Right cardiac atrium (tissue), 5 donors: ENCODE data around the gene FAM13C. TPM values are rescaled to one million over a fixed set of nuclear protein-coding genes. Genes with fewer than 3 reads are reported as not detected.

Source experiments
- ATAC-seq, 2 donors: fragments of 200-7000 bp; cut with Tn5 transposase; one replicate each; pipeline versions ENCODE4 v1.8.0 to v1.9.1; 2020; ENCODE audit warnings: moderate library complexity in 2 of 2, mild to moderate bottlenecking in 1 of 2
- DNase-seq, 3 donors: peaks; one replicate each; pipeline ENCODE4 v3.0.0-alpha.2; 2020
- H3K27ac ChIP-seq: one replicate; pipeline ENCODE4 v1.5.1; 2013; ENCODE audit warnings: mild to moderate bottlenecking, low read length, control low read depth, moderate library complexity
- H3K27me3 ChIP-seq: one replicate; pipeline ENCODE4 v1.6.1; 2013; ENCODE audit not compliant: control insufficient read depth, insufficient read depth
- H3K4me1 ChIP-seq: one replicate; pipeline ENCODE4 v1.6.1; 2013; ENCODE audit warnings: low read length; ENCODE audit not compliant: control insufficient read depth, insufficient read depth
- H3K4me3 ChIP-seq: one replicate; pipeline ENCODE4 v1.5.1; 2013; ENCODE audit warnings: low read length, control low read depth
- H3K9me3 ChIP-seq: one replicate; pipeline ENCODE4 v1.6.1; 2013; ENCODE audit warnings: low read length; ENCODE audit not compliant: control insufficient read depth
- WGBS: extraction: QIAGEN DNeasy Blood & Tissue Kit; methylation state at CpG from one replicate; pipeline ENCODE4 v1.1.7; 2013; 5-methylcytosine and 5-hydroxymethylcytosine counted together
- intact Hi-C, 4 donors: fragments of 100-400 bp; cut with DNase I; formaldehyde crosslinking; loops; one replicate each; pipeline versions ENCODE4 v1.11.0 to v1.14.0; 2022 to 2023
- polyA plus RNA-seq: library from polyadenylated mRNA; stranded (reverse); fragments of 200-250 nt; gene quantifications from one replicate; pipeline ENCODE4 v1.2.3, GENCODE V29; 2013
- total RNA-seq, 4 donors: library from RNA; stranded (reverse); fragmentation: NEBNext Ultra II Directional; extraction: Animal tissue kit (Norgen Biotek cat#: 25700); gene quantifications; one replicate each; pipeline ENCODE4 v1.2.1, GENCODE V29; 2021
- donor health status: healthy with polysubstance abuse.
- donor health status: DM: no; HTN: yes; CAD: no.
- donor health status: DM: no; HTN: no; CAD: no.
- donor health status: DM: no; HTN: yes; CAD: no; lungs with severe emphysema.
- donor health status: DM: yes; HTN: yes; CAD: no.

FAM13C gene
- total and polyA plus RNA-seq, 5 donors, result 3.2 to 6.8 (median 5.3) TPM

DNA sequence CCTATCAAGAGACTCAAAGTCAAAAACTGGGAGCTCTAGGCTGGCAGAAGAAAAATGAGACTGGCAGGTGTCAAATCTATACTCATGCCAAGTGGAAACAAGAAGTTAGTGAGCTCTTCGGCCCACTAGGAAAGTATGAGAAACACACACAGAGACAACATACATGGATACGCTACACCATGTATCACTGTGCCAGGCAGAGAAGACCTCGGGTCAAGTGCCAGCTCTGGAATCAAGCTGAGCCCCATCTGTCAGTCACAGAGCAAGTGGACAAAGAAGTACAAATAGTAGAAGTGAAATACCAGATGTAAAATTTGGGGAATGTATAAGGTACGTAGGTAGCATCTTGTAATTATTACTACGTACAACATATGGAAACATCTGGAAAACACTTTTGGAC lies 62.4 kb downstream of the FAM13C start:
- intact Hi-C loops, result loop anchor here in 1 of 4 donors (10.0 kb wide), 1 partner anchor 165 kb away; no protein-coding TSS in a partner anchor
- H3K4me3 ChIP-seq, result no peak overlapping the region
- no peak overlapping the region for H3K27ac ChIP-seq
- no peak for ATAC-seq
- no peaks in the 10 kb centered on the region for H3K9me3 ChIP-seq
- WGBS, result 75% methylated on average over 5 of the region's 5 CpGs
- H3K4me1 ChIP-seq, result peaks cover 1% of the 10 kb centered on the region
- no peak for DNase-seq
- H3K27me3 ChIP-seq, result no peaks in the 10 kb centered on the region

DNA sequence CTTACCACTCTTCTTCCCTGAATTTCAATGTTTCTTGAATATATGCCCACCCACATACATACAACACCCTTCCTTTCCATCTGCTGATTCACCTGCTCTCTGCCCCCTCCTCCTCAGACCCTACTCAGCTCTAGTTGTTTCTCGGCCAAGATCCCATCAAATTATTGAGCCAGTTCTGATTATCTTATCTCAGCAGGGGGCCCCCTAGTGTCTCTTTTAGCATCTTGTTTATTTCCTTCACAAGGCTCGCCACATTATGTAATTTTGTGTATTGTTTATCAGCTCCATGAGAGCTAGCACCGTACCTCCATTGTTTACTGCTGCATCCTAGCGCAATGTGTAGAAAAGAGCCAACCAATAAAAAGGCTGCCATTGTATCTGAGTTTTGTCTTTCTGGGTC lies 71.9 kb downstream of the FAM13C start:
- no peak for ATAC-seq
- 81% methylated on average over 4 of the region's 4 CpGs for WGBS
- Histone ChIP-seq H3K4me1 (peaks cover 1% of the 10 kb centered on the region), H3K4me3 (no peak overlapping the region), H3K9me3 (no peaks in the 10 kb centered on the region), H3K27me3 (no peaks in the 10 kb centered on the region), H3K27ac (no peak overlapping the region)
- intact Hi-C loops, result loop anchor here in 1 of 4 donors (10.0 kb wide), 1 partner anchor 174 kb away; no protein-coding TSS in a partner anchor
- DNase-seq, result no peak

DNA sequence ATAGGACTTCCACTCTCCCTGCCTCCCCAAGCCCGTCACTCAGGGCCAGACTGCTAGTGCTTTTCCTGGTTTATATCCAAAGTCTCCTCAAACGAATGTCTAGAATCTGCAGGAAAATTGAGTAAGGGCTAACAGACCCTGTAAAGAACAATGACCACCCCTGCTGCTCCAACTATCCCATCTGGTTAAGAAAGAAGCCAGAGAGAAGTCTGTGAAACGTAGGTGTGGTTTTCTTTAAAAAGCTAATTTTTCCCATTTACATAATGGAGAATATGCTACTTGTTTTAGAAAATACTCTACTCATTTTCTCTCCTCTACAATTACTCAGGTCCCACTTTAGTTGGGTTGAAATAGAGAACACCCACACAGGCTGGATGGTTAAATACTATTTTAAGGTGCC lies 72.5 kb downstream of the FAM13C start:
- H3K9me3 ChIP-seq, result no peaks in the 10 kb centered on the region

DNA sequence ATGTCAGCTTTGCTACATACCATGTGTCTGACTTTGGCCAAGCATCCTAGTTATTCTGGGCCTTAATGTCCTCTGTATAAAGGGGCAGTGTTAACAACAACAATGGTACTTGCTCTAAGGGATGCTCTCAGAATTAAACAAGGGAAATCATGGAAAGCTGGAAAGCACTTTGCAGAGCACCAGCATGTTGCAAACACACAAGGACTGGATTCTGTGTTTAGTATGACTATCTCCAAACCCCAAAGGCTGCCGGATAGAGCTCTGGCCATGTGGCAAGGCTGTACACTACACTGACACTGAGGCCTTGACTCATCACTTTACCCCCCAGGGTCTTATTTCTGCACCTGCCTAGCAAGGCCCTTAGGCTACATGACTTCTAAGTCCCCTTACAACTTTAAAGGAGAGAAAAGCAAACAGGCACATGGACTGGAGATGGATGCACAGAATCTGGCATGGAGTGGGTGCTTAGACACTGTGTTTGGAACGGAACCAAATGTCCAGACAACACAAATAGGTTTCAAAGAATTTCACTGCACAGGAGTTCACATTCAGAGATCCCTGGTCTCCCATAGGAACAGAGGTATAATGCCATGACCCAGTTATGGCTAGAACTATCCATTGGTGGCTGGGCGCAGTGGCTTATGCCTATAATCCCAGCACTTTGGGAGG lies 74.6 kb downstream of the FAM13C start:
- intact Hi-C loops, result no loop called here
- WGBS, result 89% methylated on average over 3 of the region's 3 CpGs
- no peaks in the 10 kb centered on the region for H3K27me3 ChIP-seq
- H3K9me3 ChIP-seq, result no peaks in the 10 kb centered on the region
- H3K4me1 ChIP-seq, result no peaks in the 10 kb centered on the region
- DNase-seq (no peak), ATAC-seq (no peak)
- no peak overlapping the region for H3K4me3 ChIP-seq
- no peak overlapping the region for H3K27ac ChIP-seq

More for the DNA sequence above, 72.5 kb downstream of the FAM13C start:
- intact Hi-C loops, result loop anchor here in 1 of 4 donors (10.0 kb wide), 1 partner anchor 175 kb away; no protein-coding TSS in a partner anchor
- Histone ChIP-seq H3K27ac (no peak overlapping the region), H3K4me1 (no peaks in the 10 kb centered on the region), H3K27me3 (no peaks in the 10 kb centered on the region), H3K4me3 (no peak overlapping the region)
- DNase-seq (no peak), ATAC-seq (no peak)
- 81% methylated on average over 3 of the region's 3 CpGs for WGBS

DNA sequence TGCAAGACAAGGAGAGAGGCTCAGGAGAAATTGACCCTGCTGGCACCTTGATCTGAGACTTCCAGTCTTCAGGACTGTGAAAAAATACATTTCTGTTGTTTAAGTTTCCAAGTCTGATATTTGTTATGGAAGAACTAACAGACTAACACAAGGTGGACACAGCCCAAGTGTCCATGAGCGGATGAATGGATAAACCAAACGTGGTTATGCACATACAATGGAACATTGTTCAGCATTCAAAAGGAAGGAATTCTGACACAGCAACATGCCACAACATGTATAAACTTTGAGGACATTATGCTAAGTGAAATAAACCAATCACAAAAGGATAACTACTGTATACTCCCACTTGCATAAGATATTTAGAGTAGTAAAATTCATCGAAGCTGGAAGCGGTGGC lies 76.5 kb downstream of the FAM13C start:
- DNase-seq (no peak), ATAC-seq (no peak)
- no peaks in the 10 kb centered on the region for H3K27me3 ChIP-seq
- H3K27ac ChIP-seq, result no peak overlapping the region
- intact Hi-C loops, result no loop called here
- H3K4me3 ChIP-seq, result no peak overlapping the region
- 91% methylated on average over 4 of the region's 4 CpGs for WGBS
- H3K9me3 ChIP-seq, result no peaks in the 10 kb centered on the region
- H3K4me1 ChIP-seq, result no peaks in the 10 kb centered on the region

DNA sequence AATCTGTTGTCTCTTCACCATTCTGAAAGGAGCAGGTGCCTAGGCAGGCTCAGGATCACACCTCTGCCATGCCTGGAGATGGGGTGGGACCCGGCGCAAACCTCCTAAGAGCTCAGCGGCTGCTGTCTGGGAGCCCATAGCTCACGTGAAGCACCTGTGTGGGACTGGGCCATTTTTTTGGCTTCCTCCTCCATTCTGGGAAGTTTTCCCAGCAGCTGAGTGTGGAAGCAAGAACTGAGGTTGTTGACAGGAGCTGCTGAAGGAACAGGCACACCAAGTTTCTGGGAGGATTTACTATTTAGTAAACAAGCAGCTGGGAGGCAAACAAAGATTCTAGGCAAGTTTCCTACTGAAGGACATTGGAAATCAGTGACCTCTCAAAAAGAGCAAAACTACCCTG lies 77.3 kb downstream of the FAM13C start:
- DNase-seq, result no peak
- intact Hi-C loops, result no loop called here
- no peaks in the 10 kb centered on the region for H3K4me1 ChIP-seq

DNA sequence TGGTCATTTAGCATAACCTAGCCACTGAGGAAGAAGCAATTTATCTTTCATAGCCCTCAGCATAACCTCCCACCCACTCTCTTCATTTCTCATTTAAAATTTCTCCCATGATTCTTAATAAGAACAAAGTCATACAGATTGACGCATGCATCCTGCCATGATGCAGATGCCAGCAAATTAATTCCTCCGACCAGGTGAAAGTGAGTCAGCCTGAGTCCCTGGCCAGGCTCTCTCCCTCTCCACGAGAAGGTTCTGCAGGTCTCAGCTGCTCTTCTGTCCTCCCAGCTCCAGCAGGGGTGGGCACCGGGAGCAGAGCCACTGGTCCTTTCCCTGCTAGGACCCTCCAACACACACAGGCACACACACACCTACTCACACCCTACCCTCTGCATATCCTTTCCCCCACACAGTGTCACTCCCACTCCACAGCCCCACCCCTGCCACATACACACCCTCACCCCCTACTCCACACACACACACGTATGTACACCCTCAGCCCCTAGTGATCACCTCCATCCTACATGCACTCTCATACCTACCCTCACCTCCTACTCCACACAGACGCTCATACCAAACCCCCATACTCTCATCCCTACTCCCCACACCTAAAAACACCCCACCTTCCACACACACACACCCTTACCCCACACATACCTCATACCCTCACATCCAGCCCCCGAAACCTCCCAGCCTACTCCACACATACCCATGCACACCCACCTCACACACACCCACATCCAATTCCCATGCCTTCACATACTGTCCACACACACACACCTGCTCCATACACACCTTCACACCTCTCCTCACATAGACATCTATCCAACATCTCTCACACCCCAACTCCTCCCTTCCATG lies 78.0 kb downstream of the FAM13C start:
- Histone ChIP-seq H3K27ac (no peak overlapping the region), H3K27me3 (no peaks in the 10 kb centered on the region), H3K9me3 (no peaks in the 10 kb centered on the region), H3K4me3 (no peak overlapping the region), H3K4me1 (no peaks in the 10 kb centered on the region)
- intact Hi-C loops, result no loop called here
- no peak for DNase-seq
- 76% methylated on average over 7 of the region's 7 CpGs for WGBS
- ATAC-seq, result peak in 1 of 2 donors; percentile 31

More for the DNA sequence above, 77.3 kb downstream of the FAM13C start:
- Histone ChIP-seq H3K27me3 (no peaks in the 10 kb centered on the region), H3K9me3 (no peaks in the 10 kb centered on the region), H3K4me3 (no peak overlapping the region), H3K27ac (no peak overlapping the region)
- 87% methylated on average over 4 of the region's 4 CpGs for WGBS
- no peak for ATAC-seq

DNA sequence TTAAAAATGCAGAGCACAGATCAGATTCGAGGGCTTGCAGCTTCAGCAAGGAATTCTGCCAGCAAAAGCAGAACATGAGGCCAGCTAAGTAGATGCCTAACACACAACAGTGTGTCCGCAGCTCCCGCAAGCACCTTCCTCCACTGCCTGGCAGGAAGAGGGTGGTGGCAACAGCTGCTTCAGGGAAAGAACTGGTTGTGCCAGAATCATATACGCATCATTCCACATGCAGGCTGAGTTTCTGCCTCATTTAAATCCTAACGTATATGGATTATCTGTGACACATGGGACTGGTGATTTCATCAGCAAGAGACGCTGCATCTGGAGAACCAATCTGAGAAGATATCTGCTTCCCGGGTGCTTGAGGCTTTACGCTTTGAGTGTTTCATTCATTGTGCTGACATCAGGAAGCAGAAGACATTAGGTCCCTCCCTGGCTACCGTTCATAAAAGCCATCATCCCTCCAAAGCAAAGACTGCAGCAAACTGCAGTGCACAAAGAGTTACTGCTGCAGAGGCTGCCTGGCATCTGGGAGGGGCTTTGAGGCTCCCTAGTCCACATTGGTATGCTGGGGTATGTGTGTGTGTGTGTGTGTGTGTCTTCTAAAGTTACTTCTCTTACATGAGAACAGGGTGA lies 78.8 kb downstream of the FAM13C start:
- H3K4me3 ChIP-seq, result no peak overlapping the region

DNA sequence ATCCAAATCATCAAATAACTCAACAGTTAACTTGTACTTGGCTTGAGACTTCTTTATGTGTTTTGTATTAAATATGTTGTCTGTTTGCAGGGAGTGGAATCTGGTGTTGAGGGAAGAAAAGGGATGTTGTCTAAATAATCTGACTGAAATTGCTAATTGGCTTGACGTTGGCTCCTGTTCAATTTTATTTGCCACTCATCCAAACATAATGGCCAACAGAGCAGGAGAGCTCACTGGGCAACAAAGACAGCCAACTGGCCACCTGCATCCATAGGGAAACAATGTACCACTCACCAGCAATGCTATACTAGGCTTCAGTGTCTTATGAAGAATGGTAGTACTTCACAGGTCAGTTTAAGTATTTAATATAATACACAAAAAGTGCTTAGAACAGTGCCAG lies 80.5 kb downstream of the FAM13C start:
- DNase-seq, result no peak
- Histone ChIP-seq H3K27me3 (no peaks in the 10 kb centered on the region), H3K9me3 (no peaks in the 10 kb centered on the region), H3K4me3 (no peak overlapping the region), H3K4me1 (no peaks in the 10 kb centered on the region), H3K27ac (no peak overlapping the region)
- no peak for ATAC-seq
- intact Hi-C loops, result no loop called here
- 76% methylated on average over 1 of the region's 1 CpG for WGBS

More for the DNA sequence above, 78.8 kb downstream of the FAM13C start:
- no peak overlapping the region for H3K27ac ChIP-seq
- no peak for DNase-seq
- H3K9me3 ChIP-seq, result no peaks in the 10 kb centered on the region
- no peaks in the 10 kb centered on the region for H3K4me1 ChIP-seq
- no peak for ATAC-seq
- no peaks in the 10 kb centered on the region for H3K27me3 ChIP-seq
- WGBS, result 52% methylated on average over 9 of the region's 9 CpGs
- intact Hi-C loops, result no loop called here

DNA sequence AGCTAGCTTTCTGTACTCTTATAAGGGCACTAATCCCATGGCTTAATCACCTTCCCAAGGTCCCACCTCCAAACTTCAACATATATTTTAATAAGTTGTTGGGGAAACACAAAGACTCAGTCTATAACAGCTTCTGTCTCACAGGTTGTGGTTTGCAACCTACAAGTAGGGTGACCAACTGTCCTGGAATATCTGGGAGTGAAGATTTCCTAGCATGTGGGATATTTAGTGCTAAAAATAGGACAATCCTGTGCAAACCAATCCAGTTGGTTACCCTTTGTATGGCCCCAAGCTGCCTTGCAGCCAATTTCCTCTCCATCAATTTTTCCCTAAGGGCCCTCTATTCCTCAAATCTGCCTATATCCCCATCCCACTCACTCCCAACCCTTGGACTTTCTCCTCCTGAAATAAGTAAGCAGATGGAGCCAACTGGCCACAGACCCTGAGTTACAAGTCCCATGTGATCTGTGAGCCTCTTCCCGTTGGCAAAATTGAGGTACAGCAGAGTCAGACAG lies 82.3 kb downstream of the FAM13C start:
- H3K9me3 ChIP-seq, result no peaks in the 10 kb centered on the region
- intact Hi-C loops, result no loop called here
- DNase-seq (no peak), ATAC-seq (no peak)
- 60% methylated on average over 1 of the region's 1 CpG for WGBS
- H3K4me3 ChIP-seq, result no peak overlapping the region
- no peak overlapping the region for H3K27ac ChIP-seq
- H3K27me3 ChIP-seq, result no peaks in the 10 kb centered on the region
- no peaks in the 10 kb centered on the region for H3K4me1 ChIP-seq

DNA sequence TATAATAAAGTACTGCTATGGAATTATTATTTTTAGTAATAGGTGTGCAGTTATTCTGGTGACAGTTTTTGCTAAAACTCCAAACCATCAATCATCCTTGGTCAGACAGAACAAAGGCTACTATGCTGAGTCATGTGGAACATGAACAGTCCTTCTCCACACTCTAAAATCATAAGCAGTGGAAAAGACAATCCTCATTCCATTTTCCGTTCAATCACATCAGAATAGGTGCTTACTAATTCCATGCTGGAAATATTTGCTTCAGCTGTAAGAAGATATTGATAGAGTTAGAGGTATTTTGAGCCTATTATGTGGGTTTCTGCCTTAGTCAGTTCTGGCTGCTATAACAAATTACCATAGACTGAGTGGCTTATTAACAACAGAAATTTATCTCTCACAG lies 82.9 kb downstream of the FAM13C start:
- WGBS, result 92% methylated on average over 1 of the region's 1 CpG
- Histone ChIP-seq H3K4me1 (no peaks in the 10 kb centered on the region), H3K27ac (no peak overlapping the region), H3K27me3 (no peaks in the 10 kb centered on the region), H3K9me3 (no peaks in the 10 kb centered on the region), H3K4me3 (no peak overlapping the region)
- DNase-seq, result no peak
- intact Hi-C loops, result no loop called here
- no peak for ATAC-seq
